Measurements from ENCODE around the gene VSTM5.

Gene VSTM5

DNA sequence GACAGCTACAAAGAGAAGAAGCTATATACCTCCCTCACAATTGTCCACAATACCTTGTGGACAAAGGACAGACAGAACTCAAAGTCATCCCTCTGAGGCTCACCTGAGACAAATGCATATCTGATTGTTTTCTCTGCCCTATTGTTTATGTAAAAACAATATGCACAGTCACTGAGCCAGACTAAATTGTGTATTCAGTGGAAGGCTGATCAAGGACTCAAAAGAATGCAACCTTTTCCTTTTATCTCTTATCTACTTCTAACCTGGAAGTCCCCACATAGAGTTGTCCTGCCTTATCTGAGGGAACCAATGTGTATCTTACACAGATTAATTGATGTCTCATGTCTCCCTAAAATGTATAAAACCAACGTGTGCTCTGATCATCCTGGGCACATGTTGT lies 80.3 kb downstream of the VSTM5 start:
- H3K4me1 Mint-ChIP-seq (ENCODE audit: low read depth in 2 of 2), result no peaks in the 10 kb centered on the region
- ATAC-seq (replicated peaks), result no peak
- no peak overlapping the region for H3K4me3 Mint-ChIP-seq
- peaks cover 2% of the 10 kb centered on the region for H3K36me3 Mint-ChIP-seq (ENCODE audit: insufficient read depth)
- no peak for DNase-seq
- H3K27ac Mint-ChIP-seq, result no peak overlapping the region
- no peaks in the 10 kb centered on the region for H3K27me3 Mint-ChIP-seq
- no peaks in the 10 kb centered on the region for H3K9me3 Mint-ChIP-seq
